Left lobe of liver (tissue), 2 donors: ENCODE measurements around the gene FAM53B. TPM values are rescaled to one million over a fixed set of nuclear protein-coding genes. Genes with fewer than 3 reads are reported as not detected.
A peak's percentile ranks its signal among the peaks of the same experiment; 100 is the strongest.

ENCODE experiments used
- ATAC-seq: fragments of 200-7000 bp; cut with Tn5 transposase; one replicate; pipeline ENCODE4 v1.9.1; 2020; ENCODE audit warnings: mild to moderate bottlenecking, moderate library complexity
- DNase-seq: peaks from one replicate; pipeline ENCODE4 v3.0.0-alpha.2; 2020; ENCODE audit warnings: low spot score
- total RNA-seq: library from RNA; stranded (reverse); gene quantifications from one replicate; pipeline ENCODE4 v1.2.1, GENCODE V29; 2021
- donor health status: DM: no; HTN: no; CAD: no; lungs with moderate emphysema.
- donor health status: DM: no; HTN: yes; CAD: no.

Gene FAM53B
- total RNA-seq, 1 donor from 2014 or later: 5.7 TPM

GRCh38 chr10:124603376-124604213 lies 140.6 kb downstream of the FAM53B start:
- no peak for ATAC-seq
- no peak for DNase-seq

- DNase-seq: no peak
- ATAC-seq: no peak
Observed at GRCh38 chr10:124602646-124603365, 141.4 kb downstream of the FAM53B start.

- DNase-seq (no peak), ATAC-seq (no peak)
Observed at GRCh38 chr10:124602121-124602561, 142.0 kb downstream of the FAM53B start.

GRCh38 chr10:124601431-124602120 lies 142.6 kb downstream of the FAM53B start:
- DNase-seq: no peak
- no peak for ATAC-seq

- ATAC-seq (no peak), DNase-seq (no peak)
Observed at GRCh38 chr10:124601016-124601415, 143.2 kb downstream of the FAM53B start.

GRCh38 chr10:124600051-124600880 lies 143.9 kb downstream of the FAM53B start:
- no peak for ATAC-seq
- DNase-seq: no peak

- no peak for DNase-seq
Observed at GRCh38 chr10:124599588-124600050, 144.6 kb downstream of the FAM53B start.

GRCh38 chr10:124598773-124599587 lies 145.2 kb downstream of the FAM53B start:
- DNase-seq: no peak
- no peak for ATAC-seq

More at GRCh38 chr10:124599588-124600050, 144.6 kb downstream of the FAM53B start:
- ATAC-seq: no peak

- no peak for ATAC-seq
- no peak for DNase-seq
Observed at GRCh38 chr10:124598196-124598595, 146.0 kb downstream of the FAM53B start.

GRCh38 chr10:124597846-124598165 lies 146.4 kb downstream of the FAM53B start:
- no peak for DNase-seq
- no peak for ATAC-seq

- peak; percentile 74 for ATAC-seq
- no peak for DNase-seq
Observed at GRCh38 chr10:124596962-124597845, 147.0 kb downstream of the FAM53B start.

- DNase-seq: no peak
- no peak for ATAC-seq
Observed at GRCh38 chr10:124596116-124596785, 147.9 kb downstream of the FAM53B start.

- no peak for ATAC-seq
- DNase-seq: no peak
Observed at GRCh38 chr10:124595143-124595883, 148.9 kb downstream of the FAM53B start.

- ATAC-seq (no peak), DNase-seq (no peak)
Observed at GRCh38 chr10:124594240-124594639, 149.9 kb downstream of the FAM53B start.

- DNase-seq (no peak), ATAC-seq (no peak)
Observed at GRCh38 chr10:124593431-124593985, 150.7 kb downstream of the FAM53B start.

- DNase-seq: no peak
- no peak for ATAC-seq
Observed at GRCh38 chr10:124592736-124593430, 151.3 kb downstream of the FAM53B start.

- no peak for DNase-seq
Observed at GRCh38 chr10:124592101-124592500, 152.1 kb downstream of the FAM53B start.

More at GRCh38 chr10:124592101-124592500, 152.1 kb downstream of the FAM53B start:
- no peak for ATAC-seq
